ENCODE results near the gene CAPN5.
"Not testable (repeated sequence)": the region's sequence is repeated elsewhere in the genome, so short reads cannot be mapped to it uniquely, and the experiment has no call there.

The CAPN5 gene

DNA sequence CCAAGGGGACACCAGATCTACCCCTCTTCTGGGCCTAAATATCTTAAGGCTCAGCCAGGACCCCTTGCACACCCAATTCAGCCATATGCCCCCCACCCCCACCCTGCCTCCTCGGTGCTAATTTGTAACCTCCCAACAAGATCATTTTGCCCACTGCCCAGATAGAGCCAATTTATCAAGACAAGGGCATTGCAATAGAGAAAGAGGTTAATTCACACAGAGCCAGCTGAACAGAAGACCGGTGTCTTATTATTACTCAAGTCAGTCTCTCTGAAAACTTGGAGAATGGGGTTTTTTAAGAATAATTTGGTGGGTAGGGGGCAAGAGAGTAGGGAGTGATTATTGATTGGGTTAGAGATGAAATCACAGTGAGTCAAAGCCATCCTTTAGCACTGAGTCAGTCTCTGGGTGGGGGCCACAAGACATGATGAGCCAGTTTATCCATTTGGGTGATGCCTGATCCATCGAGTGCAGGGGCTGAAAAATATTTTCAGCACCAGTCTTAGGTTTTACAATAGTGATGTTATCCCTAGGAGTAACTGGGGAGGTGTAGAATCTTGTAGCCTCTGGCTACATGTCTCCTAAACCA is 9.9 kb upstream of the CAPN5 start:
- DNase-seq (ENCODE audit: low read depth): no peak
- no peak overlapping the region for H3K4me3 ChIP-seq (ENCODE audit: low read length)
- TF ChIP-seq, protein P1, sequence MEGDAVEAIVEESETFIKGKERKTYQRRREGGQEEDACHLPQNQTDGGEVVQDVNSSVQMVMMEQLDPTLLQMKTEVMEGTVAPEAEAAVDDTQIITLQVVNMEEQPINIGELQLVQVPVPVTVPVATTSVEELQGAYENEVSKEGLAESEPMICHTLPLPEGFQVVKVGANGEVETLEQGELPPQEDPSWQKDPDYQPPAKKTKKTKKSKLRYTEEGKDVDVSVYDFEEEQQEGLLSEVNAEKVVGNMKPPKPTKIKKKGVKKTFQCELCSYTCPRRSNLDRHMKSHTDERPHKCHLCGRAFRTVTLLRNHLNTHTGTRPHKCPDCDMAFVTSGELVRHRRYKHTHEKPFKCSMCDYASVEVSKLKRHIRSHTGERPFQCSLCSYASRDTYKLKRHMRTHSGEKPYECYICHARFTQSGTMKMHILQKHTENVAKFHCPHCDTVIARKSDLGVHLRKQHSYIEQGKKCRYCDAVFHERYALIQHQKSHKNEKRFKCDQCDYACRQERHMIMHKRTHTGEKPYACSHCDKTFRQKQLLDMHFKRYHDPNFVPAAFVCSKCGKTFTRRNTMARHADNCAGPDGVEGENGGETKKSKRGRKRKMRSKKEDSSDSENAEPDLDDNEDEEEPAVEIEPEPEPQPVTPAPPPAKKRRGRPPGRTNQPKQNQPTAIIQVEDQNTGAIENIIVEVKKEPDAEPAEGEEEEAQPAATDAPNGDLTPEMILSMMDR (IDR thresholded peaks at IDR 0.05; ENCODE audit: insufficient read depth, low read depth, low read length, missing control alignments): no peak

DNA sequence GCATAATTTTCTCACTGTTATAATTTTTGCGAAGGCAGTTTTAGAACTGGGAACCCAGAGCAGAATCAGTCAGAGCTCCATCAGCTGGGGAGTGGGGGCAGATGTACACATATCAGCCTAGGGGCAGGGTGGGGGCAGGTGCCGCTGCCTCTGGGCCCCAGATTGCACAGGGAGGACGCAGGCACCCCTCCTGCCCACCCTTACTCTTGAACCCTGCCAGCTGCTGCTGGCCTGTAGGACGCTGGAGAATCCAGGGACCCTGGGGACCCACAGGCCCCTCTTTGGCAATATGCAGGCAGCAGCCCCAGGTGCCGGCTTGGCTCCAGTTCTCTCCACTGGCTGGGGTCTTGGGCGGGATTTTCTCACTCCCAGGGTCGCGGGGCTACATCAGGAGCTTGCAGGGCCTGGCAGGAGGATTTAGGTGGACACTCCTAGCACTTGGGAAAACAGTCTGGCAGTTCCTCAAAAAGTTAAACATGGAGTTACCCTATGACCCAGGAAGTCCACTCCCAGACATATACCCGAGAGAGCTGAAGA is 8.8 kb upstream of the CAPN5 start:
- DNase-seq (ENCODE audit: low read depth): no peak
- TF ChIP-seq, protein P1 (IDR thresholded peaks at IDR 0.05; ENCODE audit: insufficient read depth, low read depth, low read length, missing control alignments): no peak
- no peak overlapping the region for H3K4me3 ChIP-seq (ENCODE audit: low read length)

DNA sequence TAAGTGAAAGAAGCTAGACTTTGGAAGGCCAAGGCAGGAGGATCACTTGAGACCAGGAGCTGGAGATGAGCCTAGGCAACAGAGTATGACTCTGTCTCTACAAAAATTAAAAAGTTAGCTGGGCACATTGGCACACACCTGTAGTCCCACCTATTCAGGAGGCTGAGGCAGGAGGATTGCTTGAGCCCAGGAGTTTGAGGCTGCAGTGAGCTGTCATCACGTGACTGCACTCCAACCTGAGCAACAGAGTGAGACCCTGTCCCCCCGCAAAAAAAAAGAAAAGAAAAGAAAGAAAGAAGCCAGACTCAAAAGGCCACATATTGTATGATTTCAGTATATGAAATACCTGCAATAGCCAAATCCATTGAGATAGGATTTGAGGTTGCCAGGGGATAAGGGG is 7.9 kb upstream of the CAPN5 start:
- no peak overlapping the region for H3K4me3 ChIP-seq (ENCODE audit: low read length)
- DNase-seq (ENCODE audit: low read depth): no peak
- TF ChIP-seq, protein P1 (IDR thresholded peaks at IDR 0.05; ENCODE audit: insufficient read depth, low read depth, low read length, missing control alignments): no peak

GRCh38 chr11:77059806-77060205 is 7.0 kb upstream of the CAPN5 start:
- H3K4me3 ChIP-seq (ENCODE audit: low read length): no peak overlapping the region
- no peak for DNase-seq (ENCODE audit: low read depth)
- TF ChIP-seq, protein P1 (IDR thresholded peaks at IDR 0.05; ENCODE audit: insufficient read depth, low read depth, low read length, missing control alignments): no peak

GRCh38 chr11:77060234-77060633 is 6.5 kb upstream of the CAPN5 start:
- TF ChIP-seq, protein P1 (IDR thresholded peaks at IDR 0.05; ENCODE audit: insufficient read depth, low read depth, low read length, missing control alignments): no peak
- no peak overlapping the region for H3K4me3 ChIP-seq (ENCODE audit: low read length)
- DNase-seq (ENCODE audit: low read depth): no peak

DNA sequence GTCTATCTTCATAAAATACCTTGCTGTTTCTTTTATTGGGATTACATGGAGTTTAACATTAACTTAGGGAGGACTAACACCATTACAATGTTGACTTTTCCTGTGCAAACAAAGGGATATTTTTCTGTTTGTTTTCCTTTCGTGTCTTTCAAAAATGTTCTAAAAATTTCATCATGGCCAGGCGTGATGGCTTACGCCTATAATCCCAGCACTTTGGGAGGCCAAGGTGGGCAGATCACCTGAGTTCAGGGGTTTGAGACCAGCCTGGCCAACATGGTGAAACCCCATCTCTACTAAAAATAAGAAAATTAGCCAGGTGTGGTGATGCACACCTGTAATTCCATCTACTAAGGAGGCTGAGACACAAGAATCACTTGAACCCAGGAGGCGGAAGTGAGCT is 5.5 kb upstream of the CAPN5 start:
- not testable (repeated sequence) for H3K4me3 ChIP-seq (ENCODE audit: low read length); DNase-seq (ENCODE audit: low read depth)

- H3K4me3 ChIP-seq (ENCODE audit: low read length): no peak overlapping the region
- DNase-seq (ENCODE audit: low read depth): peak; percentile 12
- TF ChIP-seq, protein P1 (IDR thresholded peaks at IDR 0.05; ENCODE audit: insufficient read depth, low read depth, low read length, missing control alignments): peak; percentile 35
Observed at GRCh38 chr11:77062924-77063323, 3.8 kb upstream of the CAPN5 start.

All from epithelial cell of esophagus (primary cell).